PC-3 (cell line): ENCODE results near the gene PUS3.

Experiments
- CTCF ChIP-seq: fragments of 300-600 bp; sonication (generic); conservative IDR thresholded peaks from 2 replicates; pipeline ENCODE4 v1.5.1; 2017; ENCODE audit warnings: antibody characterized with exemption, low read depth, mild to moderate bottlenecking, low read length
- EZH2 ChIP-seq: fragments of 300-600 bp; sonication (generic); IDR thresholded peaks from one replicate; pipeline ENCODE4 v1.6.1; 2017; ENCODE audit warnings: antibody characterized with exemption, mild to moderate bottlenecking, low read length; ENCODE audit not compliant: unreplicated experiment
- EZH2phosphoT487 ChIP-seq: fragments of 300-600 bp; sonication (generic); IDR thresholded peaks from 2 replicates; pipeline ENCODE4 v1.6.1; 2018; ENCODE audit warnings: mild to moderate bottlenecking, antibody characterized with exemption, low read length, borderline replicate concordance

DNA sequence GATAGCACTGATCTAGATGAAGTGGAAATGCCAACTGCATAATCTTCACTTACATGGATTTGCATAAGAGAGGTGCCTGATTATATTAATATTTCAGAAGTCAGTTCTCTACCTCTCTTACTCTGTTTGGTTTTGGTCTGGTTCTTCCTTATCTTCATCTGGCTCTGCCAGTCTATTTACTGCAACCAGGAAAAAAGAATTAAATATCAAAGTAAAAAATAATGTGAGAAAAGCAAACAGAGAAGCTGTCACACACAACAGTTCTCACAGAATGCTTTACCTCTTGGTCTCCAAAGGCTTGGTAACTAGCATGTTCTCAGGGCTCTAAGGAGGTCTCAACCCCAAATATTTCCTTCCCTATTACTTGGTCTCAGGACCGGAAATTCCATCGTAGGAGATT lies 49.6 kb upstream of the PUS3 start:
- TF ChIP-seq CTCF (no peak), EZH2phosphoT487 (no peak), EZH2 (no peak)
